SU-DHL-6 (cell line): ENCODE results near the gene GPSM1.

ENCODE experiments used
- H2AFZ ChIP-seq: fragments of 200-600 bp; sonication (generic); 2 replicates; pipeline ENCODE4 v1.6.1; 2014; ENCODE audit warnings: low read depth, mild to moderate bottlenecking, moderate library complexity, mixed read lengths, antibody characterized with exemption, low read length; ENCODE audit not compliant: severe bottlenecking
- H3F3A ChIP-seq: fragments of 200-600 bp; shearing (Covaris generic); 2 replicates; pipeline ENCODE4 v1.6.0; 2016; ENCODE audit warnings: antibody characterized with exemption, mild to moderate bottlenecking; ENCODE audit not compliant: insufficient read depth
- H3K27ac ChIP-seq: fragments of 200-600 bp; sonication (generic); 2 replicates; pipeline ENCODE4 v1.5.1; 2016; ENCODE audit warnings: low read depth, mild to moderate bottlenecking, low read length, moderate library complexity, mixed read lengths
- H3K27me3 ChIP-seq: fragments of 200-600 bp; sonication (generic), shearing (Covaris generic); 2 replicates; pipeline ENCODE4 v1.6.0; 2014; ENCODE audit warnings: mild to moderate bottlenecking, low read length
- H3K36me3 ChIP-seq: fragments of 200-600 bp; sonication (generic); 2 replicates; pipeline ENCODE4 v1.6.1; 2014; ENCODE audit warnings: mild to moderate bottlenecking, low read length, mixed read lengths
- H3K4me2 ChIP-seq: fragments of 300-600, 200-600 bp; shearing (Covaris generic), sonication (generic); 2 replicates; pipeline ENCODE4 v1.6.0; 2014; ENCODE audit warnings: low read length, low read depth, mild to moderate bottlenecking; ENCODE audit not compliant: poor library complexity, severe bottlenecking
- H3K4me3 ChIP-seq: fragments of 200-600 bp; sonication (generic); 2 replicates; pipeline ENCODE4 v1.5.1; 2014; ENCODE audit warnings: antibody characterized with exemption, low read length, mild to moderate bottlenecking, mixed read lengths; ENCODE audit not compliant: insufficient read depth, poor library complexity, severe bottlenecking
- H3K79me2 ChIP-seq: fragments of 200-600 bp; sonication (generic); 2 replicates; pipeline ENCODE4 v1.6.1; 2014; ENCODE audit warnings: mild to moderate bottlenecking, low read length, moderate library complexity; ENCODE audit not compliant: insufficient read depth
- H3K9ac ChIP-seq: fragments of 200-600 bp; sonication (generic); 2 replicates; pipeline ENCODE4 v1.7.0; 2014; ENCODE audit warnings: mild to moderate bottlenecking, low read length
- H3K9me2 ChIP-seq: fragments of 200-600 bp; sonication (generic); replicated peaks from 2 replicates; pipeline ENCODE4 v1.6.1; 2014; ENCODE audit warnings: low read length; ENCODE audit not compliant: insufficient read depth
- H3K9me3 ChIP-seq: fragments of 200-600 bp; sonication (generic); 2 replicates; pipeline ENCODE4 v1.6.1; 2014; ENCODE audit warnings: low read length, mixed read lengths; ENCODE audit not compliant: insufficient read depth
- H4K20me1 ChIP-seq: fragments of 200-600 bp; sonication (generic); 2 replicates; pipeline ENCODE4 v1.6.1; 2014; ENCODE audit warnings: low read depth, mild to moderate bottlenecking, antibody characterized with exemption, low read length, moderate library complexity, mixed read lengths
- EZH2phosphoT487 ChIP-seq: fragments of 200-600 bp; sonication (generic), shearing (Covaris generic); conservative IDR thresholded peaks from 2 replicates; pipeline ENCODE4 v1.6.1; 2018; ENCODE audit warnings: mild to moderate bottlenecking, antibody characterized with exemption, low read length, moderate library complexity, mixed read lengths
- TF ChIP-seq, protein P1 (sequence below): fragments of 200-600 bp; sonication (generic); IDR thresholded peaks from one replicate; pipeline ENCODE4 v1.5.1; 2017; ENCODE audit warnings: antibody characterized with exemption, mild to moderate bottlenecking, low read length, moderate library complexity; ENCODE audit not compliant: insufficient read depth, poor library complexity, severe bottlenecking

The GPSM1 gene

GRCh38 chr9:136332482-136332983 is 5.2 kb downstream of the GPSM1 start:
- H3K79me2 ChIP-seq: no peaks in the 10 kb centered on the region
- no peaks in the 10 kb centered on the region for H3K9me2 ChIP-seq
- TF ChIP-seq EZH2phosphoT487: no peak
- TF ChIP-seq, protein P1, sequence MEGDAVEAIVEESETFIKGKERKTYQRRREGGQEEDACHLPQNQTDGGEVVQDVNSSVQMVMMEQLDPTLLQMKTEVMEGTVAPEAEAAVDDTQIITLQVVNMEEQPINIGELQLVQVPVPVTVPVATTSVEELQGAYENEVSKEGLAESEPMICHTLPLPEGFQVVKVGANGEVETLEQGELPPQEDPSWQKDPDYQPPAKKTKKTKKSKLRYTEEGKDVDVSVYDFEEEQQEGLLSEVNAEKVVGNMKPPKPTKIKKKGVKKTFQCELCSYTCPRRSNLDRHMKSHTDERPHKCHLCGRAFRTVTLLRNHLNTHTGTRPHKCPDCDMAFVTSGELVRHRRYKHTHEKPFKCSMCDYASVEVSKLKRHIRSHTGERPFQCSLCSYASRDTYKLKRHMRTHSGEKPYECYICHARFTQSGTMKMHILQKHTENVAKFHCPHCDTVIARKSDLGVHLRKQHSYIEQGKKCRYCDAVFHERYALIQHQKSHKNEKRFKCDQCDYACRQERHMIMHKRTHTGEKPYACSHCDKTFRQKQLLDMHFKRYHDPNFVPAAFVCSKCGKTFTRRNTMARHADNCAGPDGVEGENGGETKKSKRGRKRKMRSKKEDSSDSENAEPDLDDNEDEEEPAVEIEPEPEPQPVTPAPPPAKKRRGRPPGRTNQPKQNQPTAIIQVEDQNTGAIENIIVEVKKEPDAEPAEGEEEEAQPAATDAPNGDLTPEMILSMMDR: no peak
- no peaks in the 10 kb centered on the region for H4K20me1 ChIP-seq
- H3K9me3 ChIP-seq: no peaks in the 10 kb centered on the region
- no peaks in the 10 kb centered on the region for H3F3A ChIP-seq
- H2AFZ ChIP-seq: no peak overlapping the region
- no peak overlapping the region for H3K27ac ChIP-seq
- H3K27me3 ChIP-seq: no peaks in the 10 kb centered on the region
- H3K4me3 ChIP-seq: no peak overlapping the region
- H3K9ac ChIP-seq: no peak overlapping the region
- no peaks in the 10 kb centered on the region for H3K36me3 ChIP-seq
- no peak overlapping the region for H3K4me2 ChIP-seq

DNA sequence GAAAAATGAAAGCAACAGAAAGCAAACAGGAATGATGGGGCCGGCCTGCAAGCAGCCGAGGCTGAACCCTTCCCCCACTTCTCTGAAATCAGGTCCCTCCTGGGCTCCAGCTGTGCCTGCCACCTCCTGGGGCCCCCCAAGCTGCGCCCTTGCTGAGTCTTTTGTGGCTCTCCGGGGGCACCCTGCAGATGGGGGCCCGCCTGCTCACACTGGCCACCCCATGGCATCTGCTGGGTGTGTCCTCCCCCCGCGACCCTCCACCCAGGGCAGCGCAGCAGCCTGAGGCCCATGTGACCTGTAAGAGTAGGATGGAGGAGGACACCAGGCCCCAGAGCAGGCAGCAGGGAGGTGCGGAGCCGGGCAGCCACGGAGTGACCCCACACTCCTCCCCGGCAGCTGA is 5.7 kb downstream of the GPSM1 start:
- no peaks in the 10 kb centered on the region for H4K20me1 ChIP-seq
- H3K4me2 ChIP-seq: no peak overlapping the region
- no peak overlapping the region for H3K9ac ChIP-seq
- H3K36me3 ChIP-seq: no peaks in the 10 kb centered on the region
- H3K9me3 ChIP-seq: no peaks in the 10 kb centered on the region
- H3K79me2 ChIP-seq: no peaks in the 10 kb centered on the region
- H3K9me2 ChIP-seq: no peaks in the 10 kb centered on the region
- H3F3A ChIP-seq: no peaks in the 10 kb centered on the region
- H3K27me3 ChIP-seq: no peaks in the 10 kb centered on the region
- H2AFZ ChIP-seq: no peak overlapping the region
- no peak overlapping the region for H3K27ac ChIP-seq
- TF ChIP-seq, protein P1: no peak
- TF ChIP-seq EZH2phosphoT487: no peak
- no peak overlapping the region for H3K4me3 ChIP-seq

- H3K4me3 ChIP-seq: no peak overlapping the region
- no peaks in the 10 kb centered on the region for H3K79me2 ChIP-seq
- no peaks in the 10 kb centered on the region for H3K9me2 ChIP-seq
- no peaks in the 10 kb centered on the region for H3F3A ChIP-seq
- H3K27me3 ChIP-seq: no peaks in the 10 kb centered on the region
- no peaks in the 10 kb centered on the region for H3K9me3 ChIP-seq
- H4K20me1 ChIP-seq: no peaks in the 10 kb centered on the region
- no peak overlapping the region for H3K9ac ChIP-seq
- H2AFZ ChIP-seq: no peak overlapping the region
- H3K36me3 ChIP-seq: no peaks in the 10 kb centered on the region
- no peak overlapping the region for H3K4me2 ChIP-seq
- TF ChIP-seq, protein P1: no peak
- TF ChIP-seq EZH2phosphoT487: no peak
- no peak overlapping the region for H3K27ac ChIP-seq
These were observed 6.1 kb downstream of the GPSM1 start for GRCh38 chr9:136333486-136333885.
